ENCODE results near the gene PAX5.

- TF ChIP-seq, protein P1, sequence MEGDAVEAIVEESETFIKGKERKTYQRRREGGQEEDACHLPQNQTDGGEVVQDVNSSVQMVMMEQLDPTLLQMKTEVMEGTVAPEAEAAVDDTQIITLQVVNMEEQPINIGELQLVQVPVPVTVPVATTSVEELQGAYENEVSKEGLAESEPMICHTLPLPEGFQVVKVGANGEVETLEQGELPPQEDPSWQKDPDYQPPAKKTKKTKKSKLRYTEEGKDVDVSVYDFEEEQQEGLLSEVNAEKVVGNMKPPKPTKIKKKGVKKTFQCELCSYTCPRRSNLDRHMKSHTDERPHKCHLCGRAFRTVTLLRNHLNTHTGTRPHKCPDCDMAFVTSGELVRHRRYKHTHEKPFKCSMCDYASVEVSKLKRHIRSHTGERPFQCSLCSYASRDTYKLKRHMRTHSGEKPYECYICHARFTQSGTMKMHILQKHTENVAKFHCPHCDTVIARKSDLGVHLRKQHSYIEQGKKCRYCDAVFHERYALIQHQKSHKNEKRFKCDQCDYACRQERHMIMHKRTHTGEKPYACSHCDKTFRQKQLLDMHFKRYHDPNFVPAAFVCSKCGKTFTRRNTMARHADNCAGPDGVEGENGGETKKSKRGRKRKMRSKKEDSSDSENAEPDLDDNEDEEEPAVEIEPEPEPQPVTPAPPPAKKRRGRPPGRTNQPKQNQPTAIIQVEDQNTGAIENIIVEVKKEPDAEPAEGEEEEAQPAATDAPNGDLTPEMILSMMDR (IDR thresholded peaks at IDR 0.05; ENCODE audit: low read depth, low read length, poor library complexity, severe bottlenecking): no peak
- no peak for TF ChIP-seq EZH2phosphoT487 (IDR thresholded peaks at IDR 0.05; ENCODE audit: borderline replicate concordance, low read length)
Measured at GRCh38 chr9:36848946-36849345, 185.1 kb downstream of the PAX5 start.

All from DOHH2 (cell line).